IMR-90 (cell line): ENCODE data around the gene GTF2F1. TPM values are rescaled to one million over a fixed set of nuclear protein-coding genes. Genes with fewer than 3 reads are reported as not detected.

Experiments used
- ATAC-seq: fragments of 200-7000 bp; cut with Tn5 transposase; 2 replicates; pipeline ENCODE4 v1.9.1; 2020; ENCODE audit warnings: low read depth, mild to moderate bottlenecking, moderate library complexity
- BruUV-seq: library from RNA; stranded (reverse); fragments of 400-500 nt; replicated peaks from 2 replicates; lab custom pipeline; 2021; lab: Mats Ljungman, UMichigan
- CTCF ChIA-PET: fragments of 300-600 bp; formaldehyde crosslinking; extraction: SDS; loops from one replicate; lab custom pipeline; 2021; ENCODE audit warnings: antibody characterized with exemption; lab: Yijun Ruan, JAX
- POLR2A ChIA-PET: fragments of 300-600 bp; sonication (Branson Sonifier 250); formaldehyde crosslinking; loops from one replicate; lab custom pipeline; 2022; ENCODE audit warnings: antibody characterized with exemption; ENCODE audit not compliant: unreplicated experiment; lab: Charles Lee
- DNase-seq: peaks from one replicate; pipeline ENCODE4 v3.0.0; 2013
- H2AFZ ChIP-seq: replicated peaks from 2 replicates; pipeline ENCODE3; 2013; ENCODE audit warnings: low read length, mild to moderate bottlenecking; ENCODE audit not compliant: poor library complexity
- H2AK5ac ChIP-seq: 2 replicates; pipeline ENCODE4 v1.6.1; 2013; ENCODE audit warnings: low read depth, low read length, inconsistent platforms
- H2AK9ac ChIP-seq: replicated peaks from 2 replicates; pipeline ENCODE3; 2013; ENCODE audit warnings: mild to moderate bottlenecking, low read depth, low read length, moderate library complexity; ENCODE audit not compliant: poor library complexity
- H2BK120ac ChIP-seq: 2 replicates; pipeline ENCODE4 v1.6.1; 2013; ENCODE audit warnings: low read depth, low read length, inconsistent platforms
- H2BK15ac ChIP-seq: 3 replicates; pipeline ENCODE4 v1.6.1; 2013; ENCODE audit warnings: low read depth, low read length, inconsistent platforms
- H2BK20ac ChIP-seq: 2 replicates; pipeline ENCODE4 v1.6.1; 2013; ENCODE audit warnings: low read depth, mild to moderate bottlenecking, inconsistent platforms, low read length, moderate library complexity
- H2BK5ac ChIP-seq: 2 replicates; pipeline ENCODE4 v1.6.1; 2013; ENCODE audit warnings: mild to moderate bottlenecking, low read depth, low read length, inconsistent platforms; ENCODE audit not compliant: poor library complexity, severe bottlenecking
- H3K14ac ChIP-seq: replicated peaks from 2 replicates; pipeline ENCODE4 v1.6.1; 2013; ENCODE audit warnings: low read depth, low read length, inconsistent platforms
- H3K18ac ChIP-seq: 2 replicates; pipeline ENCODE4 v1.6.1; 2013; ENCODE audit warnings: low read depth, low read length, control low read depth
- H3K23ac ChIP-seq: 2 replicates; pipeline ENCODE4 v1.6.1; 2013; ENCODE audit warnings: low read depth, low read length, inconsistent platforms
- H3K27ac ChIP-seq: 2 replicates; pipeline ENCODE4 v1.5.1; 2013; ENCODE audit warnings: mild to moderate bottlenecking, control low read depth, low read length; ENCODE audit not compliant: insufficient read depth
- H3K27me3 ChIP-seq: 2 replicates; pipeline ENCODE4 v1.6.1; 2013; ENCODE audit warnings: low read length; ENCODE audit not compliant: control insufficient read depth, insufficient read depth
- H3K36me3 ChIP-seq: 2 replicates; pipeline ENCODE4 v1.6.1; 2013; ENCODE audit warnings: low read length, mixed read lengths; ENCODE audit not compliant: control insufficient read depth, insufficient read depth
- H3K4ac ChIP-seq: 2 replicates; pipeline ENCODE4 v1.6.1; 2013; ENCODE audit warnings: low read depth, low read length, inconsistent platforms
- H3K4me1 ChIP-seq: 2 replicates; pipeline ENCODE4 v1.6.1; 2013; ENCODE audit warnings: low read length, mixed read lengths; ENCODE audit not compliant: control insufficient read depth, insufficient read depth
- H3K4me2 ChIP-seq: 2 replicates; pipeline ENCODE4 v1.6.1; 2013; ENCODE audit warnings: low read depth, mild to moderate bottlenecking, control low read depth, low read length, moderate library complexity
- H3K4me3 ChIP-seq: 2 replicates; pipeline ENCODE4 v1.5.1; 2013; ENCODE audit warnings: low read depth, mild to moderate bottlenecking, control low read depth, low read length, moderate library complexity; ENCODE audit not compliant: insufficient read depth
- H3K56ac ChIP-seq: 2 replicates; pipeline ENCODE4 v1.6.1; 2013; ENCODE audit warnings: low read length, inconsistent platforms; ENCODE audit not compliant: insufficient read depth; ENCODE audit errors: extremely low read depth
- H3K79me1 ChIP-seq, 2 experiments: 2 replicates each; pipeline ENCODE4 v1.6.1; 2013; ENCODE audit warnings: low read length in 2 of 2, inconsistent platforms in 1 of 2, low read depth in 1 of 2
- H3K9ac ChIP-seq: 2 replicates; pipeline ENCODE4 v1.6.1; 2013; ENCODE audit warnings: low read depth, low read length, control low read depth
- H3K9me1 ChIP-seq: 2 replicates; pipeline ENCODE4 v1.6.1; 2013; ENCODE audit warnings: low read length, inconsistent platforms; ENCODE audit not compliant: insufficient read depth
- H3K9me3 ChIP-seq: 2 replicates; pipeline ENCODE4 v1.6.1; 2013; ENCODE audit warnings: low read length; ENCODE audit not compliant: control insufficient read depth, insufficient read depth
- H4K20me1 ChIP-seq: 2 replicates; pipeline ENCODE4 v1.6.1; 2013; ENCODE audit warnings: low read length, inconsistent platforms; ENCODE audit not compliant: insufficient read depth
- H4K5ac ChIP-seq: 2 replicates; pipeline ENCODE4 v1.6.1; 2013; ENCODE audit warnings: mild to moderate bottlenecking, low read depth, low read length, control low read depth
- H4K8ac ChIP-seq, 2 experiments: 2 replicates each; pipeline ENCODE4 v1.6.1; 2013; ENCODE audit warnings: low read depth in 2 of 2, low read length in 2 of 2, control low read depth in 1 of 2, inconsistent platforms in 1 of 2
- H4K91ac ChIP-seq: 2 replicates; pipeline ENCODE4 v1.6.1; 2013; ENCODE audit warnings: low read depth, low read length, inconsistent platforms; ENCODE audit not compliant: insufficient read depth
- BHLHE40 ChIP-seq: fragments of 150-350 bp; IDR thresholded peaks from 2 replicates; pipeline ENCODE4 v1.6.1; 2016; ENCODE audit warnings: mild to moderate bottlenecking, low read depth, low read length
- MAZ ChIP-seq: IDR thresholded peaks from 2 replicates; pipeline ENCODE4 v1.6.1; 2012; ENCODE audit warnings: low read depth, mild to moderate bottlenecking, low read length, improper control_type of control experiment, moderate library complexity, borderline replicate concordance
- MXI1 ChIP-seq: IDR thresholded peaks from 2 replicates; pipeline ENCODE4 v1.6.1; 2012; ENCODE audit warnings: low read depth, mild to moderate bottlenecking, low read length, moderate library complexity, borderline replicate concordance
- POLR2A ChIP-seq: IDR thresholded peaks from 2 replicates; pipeline ENCODE4 v1.6.1; 2012; ENCODE audit warnings: mild to moderate bottlenecking, low read depth, low read length
- RAD21 ChIP-seq: IDR thresholded peaks from 2 replicates; pipeline ENCODE4 v1.6.1; 2012; ENCODE audit warnings: low read length, improper control_type of control experiment
- SMC3 ChIP-seq: fragments of 150-350 bp; IDR thresholded peaks from 2 replicates; pipeline ENCODE4 v1.6.1; 2016; ENCODE audit warnings: low read depth, mild to moderate bottlenecking, antibody characterized with exemption, low read length, moderate library complexity
- WGBS, 2 experiments: methylation state at CpG; one replicate each; pipeline versions ENCODE4 v1.1.5 to v1.1.7; 2013; ENCODE audit warnings: missing lambda C conversion rate in 2 of 2; ENCODE audit not compliant: insufficient read length in 1 of 2; ENCODE audit errors: extremely low coverage in 2 of 2; 5-methylcytosine and 5-hydroxymethylcytosine counted together
- dilution Hi-C: fragments of 300-500 bp; cut with HindIII; formaldehyde crosslinking; loops from one replicate; pipeline ENCODE4 v1.14.3; 2018; ENCODE audit warnings: low sequenced_read_pairs; ENCODE audit not compliant: unreplicated experiment
- in situ Hi-C: fragments of 300-500 bp; cut with MboI; formaldehyde crosslinking; loops from 3 replicates; pipeline ENCODE4 v1.14.3; 2019; ENCODE audit warnings: low sequenced_read_pairs, inconsistent platforms, mixed read lengths
- intact Hi-C: fragments of 100-400 bp; cut with micrococcal nuclease; formaldehyde crosslinking; loops from 2 replicates; pipeline ENCODE4 v1.10.0; 2022
- polyA plus RNA-seq, 3 experiments: library from polyadenylated mRNA; depleted of rRNA; stranded (reverse); fragments of >200 nt; gene quantifications; 2 replicates each; pipeline ENCODE4 v1.2.3, GENCODE V29; 2012; ENCODE audit warnings: low replicate concordance in 1 of 3
- total RNA-seq: library from RNA; depleted of rRNA; stranded (reverse); fragments of >200 nt; gene quantifications from 2 replicates; pipeline ENCODE4 v1.2.3, GENCODE V29; 2012
- TF ChIP-seq, protein P1 (sequence below): fragments of 150-350 bp; IDR thresholded peaks from 2 replicates; pipeline ENCODE4 v1.6.1; 2017; ENCODE audit warnings: mild to moderate bottlenecking, antibody characterized with exemption, low read length, low read depth

GTF2F1 gene
- total and polyA plus RNA-seq, 2 of the 4 experiments (the other 2 are of a cell fraction): 43.7 to 51.4 TPM

- CTCF ChIA-PET: no interaction called here
- no peak within 1 kb of the TSS for H2BK15ac ChIP-seq
- peak within 1 kb of the TSS; percentile 94 for H2AK9ac ChIP-seq
- peak within 1 kb of the TSS; percentile 72 for H2AK5ac ChIP-seq
- H3K4ac ChIP-seq: peak within 1 kb of the TSS; percentile 76
- peak within 1 kb of the TSS; percentile 91 for H3K23ac ChIP-seq
- peaks cover 22% of the 10 kb centered on the region for H3K36me3 ChIP-seq
- H3K9me3 ChIP-seq: peaks cover 3% of the 10 kb centered on the region; the same call in 1 of the 2 replicates
- 0% methylated on average over 36 of the region's 114 CpGs; no CpG with 5 or more reads in 1 of the 2 experiments for WGBS, 2 experiments
- intact Hi-C loops (loop anchor here (2.0 kb wide), 1 partner anchor 312 kb away; the partner anchor contains the start of gene GPR108), in situ Hi-C loops (no loop called here), dilution Hi-C loops (no loop called here)
- peak within 1 kb of the TSS; percentile 27; the same call in 1 of the 2 replicates for H2BK20ac ChIP-seq
- H3K14ac ChIP-seq: peak within 1 kb of the TSS; percentile 90
- H3K27me3 ChIP-seq: peaks cover 2% of the 10 kb centered on the region; the same call in 1 of the 2 replicates
- peaks cover 48% of the 10 kb centered on the region for H4K20me1 ChIP-seq
- H3K4me1 ChIP-seq: peaks cover 2% of the 10 kb centered on the region; the same call in 1 of the 2 replicates
- no peak within 1 kb of the TSS; the same call in none of the 2 replicates for H2BK120ac ChIP-seq
- ATAC-seq (no peak), DNase-seq (no peak)
- H3K9ac ChIP-seq: peak within 1 kb of the TSS; percentile 74
- H3K27ac ChIP-seq: peak within 1 kb of the TSS; percentile 40
- peaks cover 3% of the 10 kb centered on the region; the same call in 1 of the 2 replicates for H3K9me1 ChIP-seq
- H4K91ac ChIP-seq: peak within 1 kb of the TSS; percentile 86
- POLR2A ChIA-PET: no interaction called here
- H2AFZ ChIP-seq: peak within 1 kb of the TSS; percentile 95
- peak within 1 kb of the TSS; percentile 81 for H3K4me2 ChIP-seq
- no TSS peak for BruUV-seq
- TF ChIP-seq BHLHE40: peak; percentile 53
- peak; percentile 72 for TF ChIP-seq POLR2A
- no peak for TF ChIP-seq RAD21
- TF ChIP-seq MAZ: peak; percentile 77; the same call in 1 of the 2 replicates
- no peak for TF ChIP-seq SMC3
- TF ChIP-seq MXI1: no peak
- TF ChIP-seq, protein P1, sequence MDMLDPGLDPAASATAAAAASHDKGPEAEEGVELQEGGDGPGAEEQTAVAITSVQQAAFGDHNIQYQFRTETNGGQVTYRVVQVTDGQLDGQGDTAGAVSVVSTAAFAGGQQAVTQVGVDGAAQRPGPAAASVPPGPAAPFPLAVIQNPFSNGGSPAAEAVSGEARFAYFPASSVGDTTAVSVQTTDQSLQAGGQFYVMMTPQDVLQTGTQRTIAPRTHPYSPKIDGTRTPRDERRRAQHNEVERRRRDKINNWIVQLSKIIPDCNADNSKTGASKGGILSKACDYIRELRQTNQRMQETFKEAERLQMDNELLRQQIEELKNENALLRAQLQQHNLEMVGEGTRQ: peak; percentile 84
- peak within 1 kb of the TSS; percentile 85 for H3K4me3 ChIP-seq
- H3K79me1 ChIP-seq: peaks cover 0 to 36% of the 10 kb centered on the region in 2 experiments; a peak in 2 of 4 replicates
- peak within 1 kb of the TSS; percentile 97 to 100 for H4K8ac ChIP-seq
- H2BK5ac ChIP-seq: peak within 1 kb of the TSS; percentile 16
- peak within 1 kb of the TSS; percentile 10; the same call in 1 of the 2 replicates for H3K18ac ChIP-seq
- H4K5ac ChIP-seq: peak within 1 kb of the TSS; percentile 96
- no peak within 1 kb of the TSS for H3K56ac ChIP-seq
These were observed 31.4 kb upstream of the GTF2F1 start, which contains the start of gene KHSRP for GRCh38 chr19:6424195-6424938. Gene KHSRP (minus strand): TSS chr19:6424811. CDS start chr19:6424701, 110 bp downstream.
